Measurements from ENCODE around the gene DRC3.
A peak's percentile ranks its signal among the peaks of the same experiment; 100 is the strongest.

The DRC3 gene

GRCh38 chr17:18008496-18009268 is 36.0 kb downstream of the DRC3 start:
- Mint-ChIP-seq H3K4me1 (no peaks in the 10 kb centered on the region), H3K36me3 (peaks cover 54% of the 10 kb centered on the region), H3K9me3 (no peaks in the 10 kb centered on the region), H3K4me3 (no peak overlapping the region), H3K27ac (no peak overlapping the region), H3K27me3 (no peaks in the 10 kb centered on the region)
- no peak for ATAC-seq

- Mint-ChIP-seq H3K4me3 (no peak overlapping the region), H3K27ac (no peak overlapping the region), H3K36me3 (peaks cover 58% of the 10 kb centered on the region), H3K9me3 (no peaks in the 10 kb centered on the region), H3K27me3 (no peaks in the 10 kb centered on the region), H3K4me1 (no peaks in the 10 kb centered on the region)
- no peak for ATAC-seq
Observed at GRCh38 chr17:18009609-18010420, 37.2 kb downstream of the DRC3 start.

GRCh38 chr17:18011286-18011685 is 38.6 kb downstream of the DRC3 start:
- peaks cover 71% of the 10 kb centered on the region for H3K36me3 Mint-ChIP-seq
- ATAC-seq = no peak
- no peaks in the 10 kb centered on the region for H3K4me1 Mint-ChIP-seq
- H3K4me3 Mint-ChIP-seq = no peak overlapping the region
- H3K27ac Mint-ChIP-seq = no peak overlapping the region
- no peaks in the 10 kb centered on the region for H3K27me3 Mint-ChIP-seq
- H3K9me3 Mint-ChIP-seq = no peaks in the 10 kb centered on the region

- ATAC-seq = no peak
- no peaks in the 10 kb centered on the region for H3K27me3 Mint-ChIP-seq
- H3K9me3 Mint-ChIP-seq = no peaks in the 10 kb centered on the region
- no peak overlapping the region for H3K4me3 Mint-ChIP-seq
- peaks cover 71% of the 10 kb centered on the region for H3K36me3 Mint-ChIP-seq
- H3K27ac Mint-ChIP-seq = no peak overlapping the region
- H3K4me1 Mint-ChIP-seq = no peaks in the 10 kb centered on the region
Observed at GRCh38 chr17:18014006-18014405, 41.3 kb downstream of the DRC3 start.

- Mint-ChIP-seq H3K27ac (no peak overlapping the region), H3K36me3 (peaks cover 59% of the 10 kb centered on the region), H3K27me3 (no peaks in the 10 kb centered on the region), H3K9me3 (no peaks in the 10 kb centered on the region), H3K4me1 (no peaks in the 10 kb centered on the region), H3K4me3 (no peak overlapping the region)
- ATAC-seq = no peak
Observed at GRCh38 chr17:18015593-18015992, 42.9 kb downstream of the DRC3 start.

DNA sequence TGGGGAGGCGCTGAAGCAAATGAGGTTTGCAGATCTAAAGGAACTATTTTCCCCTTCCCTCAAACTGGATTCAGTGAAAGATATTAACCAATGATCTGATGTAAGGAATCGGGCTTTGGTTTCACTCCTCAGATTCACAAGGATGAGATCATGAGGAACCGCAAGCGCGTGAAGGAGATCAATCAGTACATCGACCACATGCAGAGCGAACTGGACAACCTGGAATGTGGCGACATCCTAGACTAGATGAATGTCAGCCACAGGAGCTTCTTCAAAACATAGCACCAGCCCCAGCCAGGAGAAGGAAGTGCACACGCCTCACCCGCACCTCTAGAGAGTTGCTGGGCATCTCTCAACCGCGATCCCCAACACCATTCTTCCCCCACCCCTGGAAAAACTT is 43.8 kb downstream of the DRC3 start:
- peaks cover 55% of the 10 kb centered on the region for H3K36me3 Mint-ChIP-seq
- H3K4me3 Mint-ChIP-seq = no peak overlapping the region
- H3K9me3 Mint-ChIP-seq = no peaks in the 10 kb centered on the region
- H3K27me3 Mint-ChIP-seq = no peaks in the 10 kb centered on the region
- H3K4me1 Mint-ChIP-seq = no peaks in the 10 kb centered on the region
- no peak overlapping the region for H3K27ac Mint-ChIP-seq
- ATAC-seq = no peak

GRCh38 chr17:18017958-18018357 is 45.3 kb downstream of the DRC3 start:
- H3K9me3 Mint-ChIP-seq = no peaks in the 10 kb centered on the region
- no peaks in the 10 kb centered on the region for H3K27me3 Mint-ChIP-seq
- no peaks in the 10 kb centered on the region for H3K4me1 Mint-ChIP-seq
- ATAC-seq = no peak
- H3K36me3 Mint-ChIP-seq = peaks cover 41% of the 10 kb centered on the region
- no peak overlapping the region for H3K27ac Mint-ChIP-seq
- no peak overlapping the region for H3K4me3 Mint-ChIP-seq

DNA sequence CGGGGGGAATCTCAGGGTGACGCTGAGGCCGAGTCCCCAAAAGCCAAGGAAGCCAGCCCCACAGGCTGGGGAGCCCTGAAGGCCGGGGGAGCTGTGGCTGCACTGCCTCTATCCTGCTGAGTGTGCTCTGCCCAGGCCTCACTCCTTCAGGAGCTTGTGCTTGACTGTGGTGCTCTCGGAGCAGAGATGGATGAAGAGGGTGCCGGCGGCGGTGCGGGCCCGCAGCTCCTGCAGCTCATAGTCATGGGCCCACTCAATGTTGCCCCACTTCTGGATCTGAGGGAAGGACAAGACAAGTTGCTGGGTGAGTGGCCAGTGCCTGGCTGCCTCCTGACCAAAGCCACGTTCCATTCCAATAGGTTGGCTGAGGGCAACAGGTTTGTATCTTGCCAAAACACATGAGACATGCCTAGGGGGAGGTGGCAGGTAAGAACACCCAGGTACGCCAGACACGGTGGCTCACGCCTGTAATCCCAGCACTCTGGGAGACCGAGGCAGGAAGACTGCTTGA is 45.8 kb downstream of the DRC3 start:
- peaks cover 36% of the 10 kb centered on the region for H3K36me3 Mint-ChIP-seq
- H3K4me1 Mint-ChIP-seq = no peaks in the 10 kb centered on the region
- H3K27ac Mint-ChIP-seq = no peak overlapping the region
- H3K4me3 Mint-ChIP-seq = no peak overlapping the region
- ATAC-seq = no peak
- H3K9me3 Mint-ChIP-seq = no peaks in the 10 kb centered on the region
- H3K27me3 Mint-ChIP-seq = no peaks in the 10 kb centered on the region

- Mint-ChIP-seq H3K9me3 (no peaks in the 10 kb centered on the region), H3K4me3 (no peak overlapping the region), H3K27me3 (no peaks in the 10 kb centered on the region), H3K4me1 (peaks cover under 1% of the 10 kb centered on the region), H3K27ac (no peak overlapping the region), H3K36me3 (peaks cover 43% of the 10 kb centered on the region)
- no peak for ATAC-seq
Observed at GRCh38 chr17:18019838-18020154, 47.1 kb downstream of the DRC3 start.

- Mint-ChIP-seq H3K4me3 (no peak overlapping the region), H3K9me3 (no peaks in the 10 kb centered on the region), H3K27me3 (no peaks in the 10 kb centered on the region), H3K27ac (no peak overlapping the region), H3K36me3 (peaks cover 36% of the 10 kb centered on the region), H3K4me1 (peaks cover 11% of the 10 kb centered on the region)
- ATAC-seq = no peak
Observed at GRCh38 chr17:18020971-18021370, 48.3 kb downstream of the DRC3 start.

DNA sequence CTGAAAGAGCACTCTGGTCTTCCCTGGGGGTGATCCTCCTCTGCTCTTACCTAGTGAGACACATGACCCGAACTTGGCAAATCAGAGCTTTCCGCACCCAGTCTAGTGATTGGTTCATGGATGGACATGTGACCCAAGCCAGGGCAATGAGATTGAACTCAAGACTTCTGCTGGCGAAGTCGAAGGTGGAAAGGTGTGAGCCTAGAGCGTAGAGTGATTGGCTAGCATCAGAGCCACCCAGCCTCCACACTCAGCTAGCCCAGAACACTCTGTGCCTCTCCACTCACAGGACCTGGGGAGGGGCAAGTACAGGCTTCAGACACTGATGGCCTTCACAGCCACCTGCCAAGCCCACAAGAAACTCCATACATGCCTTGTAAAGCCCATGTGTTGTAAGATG is 48.7 kb downstream of the DRC3 start:
- Mint-ChIP-seq H3K9me3 (no peaks in the 10 kb centered on the region), H3K4me1 (peaks cover 11% of the 10 kb centered on the region), H3K4me3 (no peak overlapping the region), H3K27ac (no peak overlapping the region), H3K27me3 (no peaks in the 10 kb centered on the region), H3K36me3 (peaks cover 32% of the 10 kb centered on the region)
- ATAC-seq = no peak

DNA sequence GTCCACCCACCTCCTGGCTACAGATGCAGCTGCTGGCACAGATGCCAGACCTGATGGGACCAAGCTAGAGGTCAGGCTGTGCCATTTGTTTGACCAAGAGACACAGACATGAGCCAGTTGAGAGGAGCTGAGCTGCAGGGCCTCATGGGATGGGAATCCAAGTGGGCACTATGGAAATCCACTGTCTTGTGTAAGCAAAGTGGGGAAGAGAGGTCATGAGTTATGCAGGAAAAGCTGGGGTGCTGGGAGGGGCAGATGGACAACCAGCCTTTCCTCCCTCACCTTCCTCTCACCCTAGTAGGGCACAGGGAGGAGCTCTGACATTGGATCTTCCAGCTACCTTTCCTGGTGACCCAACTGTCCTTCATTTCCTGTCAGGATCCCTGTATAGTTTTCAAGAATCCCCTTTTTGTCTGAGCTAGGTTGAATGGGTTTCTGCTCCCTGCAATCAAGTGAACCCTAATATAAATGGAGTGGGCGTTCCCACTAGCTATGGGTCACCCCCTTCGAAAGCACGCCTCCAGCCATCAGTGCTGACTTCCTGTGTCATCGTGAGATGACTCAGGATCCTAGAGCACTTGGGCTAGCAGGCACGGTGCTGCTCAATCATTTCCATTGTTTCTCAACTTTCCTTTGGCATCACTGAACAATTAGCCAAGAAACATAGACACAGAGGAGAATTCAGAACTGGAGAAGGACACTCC is 52.7 kb downstream of the DRC3 start:
- H3K4me1 Mint-ChIP-seq = peaks cover 15% of the 10 kb centered on the region
- no peak overlapping the region for H3K27ac Mint-ChIP-seq
- peaks cover 25% of the 10 kb centered on the region for H3K36me3 Mint-ChIP-seq
- H3K27me3 Mint-ChIP-seq = no peaks in the 10 kb centered on the region
- peak; percentile 64 for ATAC-seq
- no peaks in the 10 kb centered on the region for H3K9me3 Mint-ChIP-seq
- no peak overlapping the region for H3K4me3 Mint-ChIP-seq

- no peak overlapping the region for H3K27ac Mint-ChIP-seq
- H3K27me3 Mint-ChIP-seq = no peaks in the 10 kb centered on the region
- ATAC-seq = no peak
- peaks cover 25% of the 10 kb centered on the region for H3K36me3 Mint-ChIP-seq
- H3K4me3 Mint-ChIP-seq = no peak overlapping the region
- H3K4me1 Mint-ChIP-seq = peaks cover 15% of the 10 kb centered on the region
- H3K9me3 Mint-ChIP-seq = no peaks in the 10 kb centered on the region
Observed at GRCh38 chr17:18025945-18026776, 53.5 kb downstream of the DRC3 start.

GRCh38 chr17:18027280-18027679 is 54.6 kb downstream of the DRC3 start:
- peaks cover 21% of the 10 kb centered on the region for H3K4me1 Mint-ChIP-seq
- H3K27me3 Mint-ChIP-seq = no peaks in the 10 kb centered on the region
- H3K27ac Mint-ChIP-seq = no peak overlapping the region
- ATAC-seq = no peak
- no peak overlapping the region for H3K4me3 Mint-ChIP-seq
- H3K36me3 Mint-ChIP-seq = peaks cover 25% of the 10 kb centered on the region
- H3K9me3 Mint-ChIP-seq = no peaks in the 10 kb centered on the region

Data from stimulated activated memory B cell treated with anti-CD40 and anti-IgM and Interleukin-4, amounts not matched to agents 10 μg/mL and 1 μg/mL and 100 μg/mL, for 72 hours (primary cell).